Hepatocyte (in vitro differentiated cells): ENCODE measurements around the gene EFL1. TPM values are rescaled to one million over a fixed set of nuclear protein-coding genes. Genes with fewer than 3 reads are reported as not detected.
"Not testable (repeated sequence)": the region's sequence is repeated elsewhere in the genome, so short reads cannot be mapped to it uniquely, and the experiment has no call there.

ENCODE experiments used
- DNase-seq: peaks from one replicate; pipeline ENCODE4 v3.0.0-alpha.2; 2016; ENCODE audit warnings: low spot score
- H2AFZ ChIP-seq: fragments of 200-600 bp; sonication (generic); 2 replicates; pipeline ENCODE4 v1.6.0; 2016; ENCODE audit warnings: antibody characterized with exemption, mild to moderate bottlenecking
- H3K27ac ChIP-seq: fragments of 200-600 bp; sonication (generic); 2 replicates; pipeline ENCODE4 v1.5.1; 2016; ENCODE audit warnings: mild to moderate bottlenecking
- H3K27me3 ChIP-seq: fragments of 200-600 bp; sonication (generic); 2 replicates; pipeline ENCODE4 v1.6.1; 2016
- H3K36me3 ChIP-seq: fragments of 200-600 bp; sonication (generic); replicated peaks from 2 replicates; pipeline ENCODE4 v1.5.1; 2016; ENCODE audit warnings: low read depth; ENCODE audit not compliant: insufficient read depth
- H3K4me1 ChIP-seq: fragments of 200-600 bp; sonication (generic); 2 replicates; pipeline ENCODE4 v1.5.1; 2016; ENCODE audit warnings: mild to moderate bottlenecking, moderate library complexity; ENCODE audit not compliant: insufficient read depth
- H3K4me2 ChIP-seq: fragments of 200-600 bp; sonication (generic); 2 replicates; pipeline ENCODE4 v1.6.0; 2016
- H3K4me3 ChIP-seq: fragments of 200-600 bp; sonication (generic); 2 replicates; pipeline ENCODE4 v1.5.1; 2016; ENCODE audit warnings: mild to moderate bottlenecking
- H3K79me2 ChIP-seq: fragments of 200-600 bp; sonication (generic); 2 replicates; pipeline ENCODE4 v1.6.0; 2017; ENCODE audit warnings: mild to moderate bottlenecking
- H3K9me2 ChIP-seq: fragments of 200-600 bp; sonication (generic); replicated peaks from 2 replicates; pipeline ENCODE4 v1.6.0; 2017; ENCODE audit warnings: mild to moderate bottlenecking; ENCODE audit not compliant: insufficient read depth
- H3K9me3 ChIP-seq: fragments of 200-600 bp; sonication (generic); 2 replicates; pipeline ENCODE4 v1.5.1; 2016; ENCODE audit warnings: low read depth, mild to moderate bottlenecking
- H4K20me1 ChIP-seq: fragments of 200-600 bp; sonication (generic); 2 replicates; pipeline ENCODE4 v1.6.0; 2016; ENCODE audit warnings: mild to moderate bottlenecking; ENCODE audit not compliant: insufficient read depth, poor library complexity, severe bottlenecking
- CTCF ChIP-seq: fragments of 200-600 bp; sonication (generic); IDR thresholded peaks from 2 replicates; pipeline ENCODE4 v1.5.1; 2016; ENCODE audit warnings: antibody characterized with exemption, mild to moderate bottlenecking; ENCODE audit not compliant: poor library complexity
- EZH2 ChIP-seq: fragments of 200-600 bp; sonication (generic); IDR thresholded peaks from 2 replicates; pipeline ENCODE4 v1.6.1; 2016; ENCODE audit warnings: antibody characterized with exemption, mild to moderate bottlenecking, borderline replicate concordance
- EZH2phosphoT487 ChIP-seq: fragments of 200-600 bp; sonication (generic); IDR thresholded peaks from one replicate; pipeline ENCODE4 v1.6.1; 2018; ENCODE audit warnings: antibody characterized with exemption, mild to moderate bottlenecking, low read depth, moderate library complexity; ENCODE audit not compliant: unreplicated experiment, severe bottlenecking
- WGBS: methylation state at CpG from one replicate; pipeline ENCODE4 v1.1.6; 2016; ENCODE audit warnings: low lambda C conversion rate; ENCODE audit errors: missing lambda C conversion rate; 5-methylcytosine and 5-hydroxymethylcytosine counted together
- polyA plus RNA-seq: library from polyadenylated mRNA; unstranded; fragments of >200 nt; fragmentation: Nextera tagmentation; extraction: Ambion mirVana; gene quantifications from 2 replicates; pipeline ENCODE4 v1.2.1, GENCODE V29; 2016
- total RNA-seq: library from RNA; depleted of rRNA; stranded (reverse); fragments of >200 nt; gene quantifications from 2 replicates; pipeline ENCODE4 v1.2.3, GENCODE V29; 2014

The EFL1 gene
- total and polyA plus RNA-seq, 2 experiments from 2014 or later, result 11.6 to 19.0 TPM

GRCh38 chr15:82292271-82292670, 29.7 kb upstream of the EFL1 start:
- Histone ChIP-seq H3K27ac (no peak overlapping the region), H2AFZ (no peak overlapping the region), H3K79me2 (no peaks in the 10 kb centered on the region), H3K4me1 (no peaks in the 10 kb centered on the region), H3K9me3 (no peaks in the 10 kb centered on the region), H3K9me2 (no peaks in the 10 kb centered on the region), H4K20me1 (no peaks in the 10 kb centered on the region), H3K4me2 (no peak overlapping the region), H3K4me3 (no peak overlapping the region), H3K27me3 (no peaks in the 10 kb centered on the region), H3K36me3 (no peaks in the 10 kb centered on the region)
- TF ChIP-seq EZH2phosphoT487 (no peak), CTCF (no peak), EZH2 (no peak)
- DNase-seq, result no peak
- 91% methylated on average over 5 of the region's 5 CpGs for WGBS

GRCh38 chr15:82288202-82288601, 25.7 kb upstream of the EFL1 start:
- not testable (repeated sequence) for H3K36me3 ChIP-seq

GRCh38 chr15:82286475-82286874, 23.9 kb upstream of the EFL1 start:
- not testable (repeated sequence) for H3K4me3 ChIP-seq, H3K27me3 ChIP-seq, H3K9me3 ChIP-seq, H3K9me2 ChIP-seq, H2AFZ ChIP-seq, H3K27ac ChIP-seq, H3K79me2 ChIP-seq, H3K4me1 ChIP-seq, H3K4me2 ChIP-seq, H3K36me3 ChIP-seq, H4K20me1 ChIP-seq, DNase-seq
- 91% methylated on average over 4 of the region's 4 CpGs for WGBS

More at GRCh38 chr15:82288202-82288601, 25.7 kb upstream of the EFL1 start:
- not testable (repeated sequence) for H3K4me3 ChIP-seq, H3K4me1 ChIP-seq, H4K20me1 ChIP-seq, H3K9me2 ChIP-seq, H3K79me2 ChIP-seq, H3K9me3 ChIP-seq, H3K27ac ChIP-seq, H2AFZ ChIP-seq, DNase-seq, H3K27me3 ChIP-seq, H3K4me2 ChIP-seq
- WGBS, result 97% methylated on average over 2 of the region's 2 CpGs

DNA sequence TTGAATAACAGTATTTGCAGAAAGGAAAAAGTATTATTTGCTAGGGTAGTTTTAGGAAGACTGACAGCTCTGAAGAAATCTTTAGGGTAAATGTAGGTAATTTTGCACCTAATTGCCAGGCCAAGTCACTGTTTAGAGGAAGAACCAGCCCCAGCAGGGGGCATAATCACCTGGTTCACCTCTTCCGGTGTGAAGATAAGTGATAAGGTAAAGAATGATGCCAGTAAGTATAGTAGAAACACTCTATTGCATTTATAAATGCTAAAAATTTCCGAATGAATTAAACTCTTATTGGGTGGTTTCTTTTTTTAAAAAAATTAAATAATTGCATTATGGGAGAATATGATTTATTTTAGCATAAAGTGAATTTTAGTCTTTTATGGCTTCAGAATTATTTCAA, 21.8 kb upstream of the EFL1 start:
- not testable (repeated sequence) for H3K36me3 ChIP-seq, H3K4me1 ChIP-seq, H3K79me2 ChIP-seq, H4K20me1 ChIP-seq, H3K27ac ChIP-seq, H3K9me3 ChIP-seq, H3K9me2 ChIP-seq, DNase-seq, H3K4me3 ChIP-seq, H3K27me3 ChIP-seq, H3K4me2 ChIP-seq, H2AFZ ChIP-seq
- 51% methylated on average over 2 of the region's 2 CpGs for WGBS

DNA sequence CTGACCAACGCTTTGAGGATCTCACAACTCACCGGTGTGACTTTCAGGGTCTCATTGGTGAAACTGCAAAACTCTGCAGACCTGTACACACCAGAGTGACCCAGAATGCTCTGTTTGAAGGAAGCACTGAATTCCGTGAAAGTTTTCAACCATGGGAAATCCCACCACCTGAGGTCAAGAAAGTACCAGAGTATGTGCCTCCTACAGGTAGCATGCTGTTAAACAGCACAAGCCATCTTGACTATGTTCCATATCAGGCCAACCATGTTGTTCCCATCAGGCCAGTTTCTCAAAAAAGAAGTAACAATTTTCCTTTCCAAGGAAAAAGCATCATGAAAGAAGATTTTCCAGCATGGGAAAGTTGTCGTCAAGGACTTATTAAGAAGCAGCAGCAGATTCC, 19.9 kb upstream of the EFL1 start:
- WGBS, result 92% methylated on average over 4 of the region's 4 CpGs
- H3K4me3 ChIP-seq, result not testable (repeated sequence)

DNA sequence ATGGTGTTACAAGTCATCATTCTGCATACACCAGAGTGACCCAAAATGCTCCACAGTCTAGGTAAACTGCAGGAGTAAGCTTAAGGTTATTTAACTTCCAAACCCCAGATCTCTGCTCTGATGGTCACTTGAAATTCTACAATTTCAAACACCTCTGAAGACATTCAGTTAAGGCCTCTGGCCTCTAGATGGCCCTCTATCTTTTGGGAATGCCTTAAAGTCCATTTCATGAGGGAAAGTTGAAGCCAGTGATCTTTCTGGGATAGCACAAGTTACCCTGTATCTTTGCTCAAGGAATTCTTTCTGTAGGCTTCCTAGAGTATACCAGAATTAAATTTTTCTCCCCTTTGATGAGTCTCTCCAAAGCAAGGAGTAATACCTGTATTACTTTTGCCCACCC, 18.7 kb upstream of the EFL1 start:
- H3K9me3 ChIP-seq, H3K9me2 ChIP-seq, H3K4me1 ChIP-seq, H2AFZ ChIP-seq, DNase-seq, H3K27me3 ChIP-seq, H3K79me2 ChIP-seq, H3K36me3 ChIP-seq, H3K4me3 ChIP-seq, H3K27ac ChIP-seq, H4K20me1 ChIP-seq, H3K4me2 ChIP-seq: not testable (repeated sequence)

More for the DNA sequence above, 19.9 kb upstream of the EFL1 start:
- not testable (repeated sequence) for H3K4me2 ChIP-seq, H3K27ac ChIP-seq, H4K20me1 ChIP-seq, H3K27me3 ChIP-seq, H3K9me2 ChIP-seq, DNase-seq, H3K4me1 ChIP-seq, H2AFZ ChIP-seq, H3K36me3 ChIP-seq, H3K9me3 ChIP-seq, H3K79me2 ChIP-seq
